Suprapubic skin (tissue), 4 donors: ENCODE measurements around the gene RHBDD1. TPM values are rescaled to one million over a fixed set of nuclear protein-coding genes. Genes with fewer than 3 reads are reported as not detected.

Source experiments
- DNase-seq, 2 donors: peaks; one replicate each; pipeline ENCODE4 v3.0.0-alpha.2; 2019; ENCODE audit warnings: low spot score in 2 of 2
- H3K27ac ChIP-seq: fragments of 200-600 bp; sonication (generic); one replicate; pipeline ENCODE4 v1.5.1; 2019
- H3K27me3 ChIP-seq: fragments of 200-600 bp; sonication (generic); one replicate; pipeline ENCODE4 v1.5.1; 2019
- H3K36me3 ChIP-seq: fragments of 200-600 bp; sonication (generic); one replicate; pipeline ENCODE4 v1.5.1; 2019
- H3K4me1 ChIP-seq: fragments of 200-600 bp; sonication (generic); one replicate; pipeline ENCODE4 v1.5.1; 2019
- H3K4me3 ChIP-seq: fragments of 200-600 bp; sonication (generic); one replicate; pipeline ENCODE4 v1.5.1; 2019; ENCODE audit warnings: mild to moderate bottlenecking
- H3K9me3 ChIP-seq: fragments of 200-600 bp; sonication (generic); one replicate; pipeline ENCODE4 v1.5.1; 2019
- CTCF ChIP-seq, 2 donors: fragments of 200-600 bp in 1 of 2; fragments of 450-650 bp in 1 of 2; sonication (generic) in 1 of 2; IDR thresholded peaks; one replicate each; pipeline ENCODE4 v1.5.1; 2016 to 2019; ENCODE audit warnings: antibody characterized with exemption in 2 of 2, mild to moderate bottlenecking in 1 of 2, moderate library complexity in 1 of 2
- EP300 ChIP-seq: sonication (generic); formaldehyde crosslinking; IDR thresholded peaks from one replicate; pipeline ENCODE4 v1.6.1; 2017; ENCODE audit warnings: antibody characterized with exemption
- POLR2A ChIP-seq, 2 donors: fragments of 450-650 bp; IDR thresholded peaks; one replicate each; pipeline ENCODE4 v1.6.1; 2017; ENCODE audit warnings: antibody characterized with exemption in 2 of 2, mild to moderate bottlenecking in 2 of 2, moderate library complexity in 2 of 2
- POLR2AphosphoS5 ChIP-seq, 3 donors: sonication (generic); formaldehyde crosslinking; IDR thresholded peaks; one replicate each; pipeline ENCODE4 v1.6.1; 2017; ENCODE audit warnings: antibody characterized with exemption in 3 of 3
- WGBS: methylation state at CpG from one replicate; pipeline ENCODE4 v1.1.5; 2018; 5-methylcytosine and 5-hydroxymethylcytosine counted together
- total RNA-seq, 4 donors: library from RNA; depleted of rRNA; stranded (reverse); fragments of >200 nt; gene quantifications; one replicate each; pipeline ENCODE4 v1.1.0, GENCODE V29; 2016

RHBDD1 gene
- total RNA-seq, 4 donors from 2014 or later = 14.0 to 41.8 (median 20.7) TPM

- H3K9me3 ChIP-seq = no peaks in the 10 kb centered on the region
- no peak overlapping the region for H3K27ac ChIP-seq
- peaks cover 3% of the 10 kb centered on the region for H3K4me1 ChIP-seq
- WGBS = 80% methylated on average over 6 of the region's 6 CpGs
- no peaks in the 10 kb centered on the region for H3K36me3 ChIP-seq
- TF ChIP-seq POLR2AphosphoS5 (IDR thresholded peaks at IDR 0.05) (no peak), EP300 (no peak), POLR2A (IDR thresholded peaks at IDR 0.05) (no peak), CTCF (IDR thresholded peaks at IDR 0.05) (no peak)
- H3K27me3 ChIP-seq = no peaks in the 10 kb centered on the region
- DNase-seq = no peak
- no peak overlapping the region for H3K4me3 ChIP-seq
Observed at GRCh38 chr2:226887940-226888339, 52.1 kb downstream of the RHBDD1 start.

DNA sequence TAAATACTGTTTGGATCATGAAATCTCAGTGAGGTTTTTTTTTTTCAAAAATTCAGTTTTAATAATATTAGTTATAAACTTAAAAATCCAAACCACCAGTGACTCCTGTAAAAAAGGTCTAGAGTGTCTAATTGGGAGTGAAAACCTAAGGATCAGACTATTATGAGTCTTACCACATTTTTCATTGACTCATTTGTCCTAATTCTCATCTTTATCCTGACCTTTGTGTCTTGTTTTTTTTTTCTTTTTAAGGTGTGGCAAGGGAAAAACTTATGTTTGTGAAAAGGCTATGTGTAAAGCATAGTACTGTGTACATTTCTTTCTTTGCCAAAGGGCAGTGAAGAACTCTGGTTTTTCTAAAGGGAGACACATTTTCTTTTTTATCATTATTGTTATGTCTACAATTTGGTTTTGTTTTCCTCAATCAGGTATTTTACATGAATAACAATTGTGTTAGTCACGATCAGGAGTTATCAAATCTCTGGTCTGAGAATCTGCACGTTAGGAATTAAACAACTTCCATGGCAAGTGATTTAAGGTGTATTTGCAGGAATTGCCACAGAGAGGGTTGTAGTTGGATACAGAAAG, 52.6 kb downstream of the RHBDD1 start:
- TF ChIP-seq POLR2AphosphoS5 (IDR thresholded peaks at IDR 0.05) (no peak), POLR2A (IDR thresholded peaks at IDR 0.05) (no peak), CTCF (IDR thresholded peaks at IDR 0.05) (no peak), EP300 (no peak)
- H3K27me3 ChIP-seq = no peaks in the 10 kb centered on the region
- peaks cover 3% of the 10 kb centered on the region for H3K4me1 ChIP-seq
- no peaks in the 10 kb centered on the region for H3K9me3 ChIP-seq
- no peak overlapping the region for H3K27ac ChIP-seq
- no peaks in the 10 kb centered on the region for H3K36me3 ChIP-seq
- H3K4me3 ChIP-seq = no peak overlapping the region
- DNase-seq = no peak
- WGBS = 89% methylated on average over 2 of the region's 2 CpGs

DNA sequence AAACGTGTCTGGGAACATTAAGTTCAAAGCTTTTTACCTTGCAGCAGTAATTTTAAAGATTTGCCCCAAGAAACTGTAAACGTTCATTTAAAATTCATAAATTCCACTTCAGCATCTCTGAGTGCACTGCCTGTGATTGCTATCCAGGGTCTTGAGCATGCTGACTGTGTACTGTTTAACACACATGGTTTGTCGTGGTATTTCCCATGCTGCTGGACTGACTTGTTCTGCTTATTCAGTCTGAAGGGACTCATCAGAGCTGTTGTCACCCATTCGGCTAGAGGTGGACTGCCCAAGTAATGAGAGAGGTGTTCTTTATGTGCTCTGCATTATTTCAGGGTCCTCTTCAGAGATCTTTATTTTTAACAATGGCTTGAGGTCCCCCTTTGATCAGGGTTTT, 53.1 kb downstream of the RHBDD1 start:
- no peaks in the 10 kb centered on the region for H3K36me3 ChIP-seq
- no peak for TF ChIP-seq CTCF (IDR thresholded peaks at IDR 0.05)
- no peak for TF ChIP-seq POLR2AphosphoS5 (IDR thresholded peaks at IDR 0.05)
- TF ChIP-seq POLR2A (IDR thresholded peaks at IDR 0.05) = no peak
- TF ChIP-seq EP300 = no peak
- no peak overlapping the region for H3K27ac ChIP-seq
- DNase-seq = no peak
- 71% methylated on average over 4 of the region's 4 CpGs for WGBS
- H3K27me3 ChIP-seq = no peaks in the 10 kb centered on the region
- no peak overlapping the region for H3K4me3 ChIP-seq
- peaks cover 3% of the 10 kb centered on the region for H3K4me1 ChIP-seq
- H3K9me3 ChIP-seq = no peaks in the 10 kb centered on the region

DNA sequence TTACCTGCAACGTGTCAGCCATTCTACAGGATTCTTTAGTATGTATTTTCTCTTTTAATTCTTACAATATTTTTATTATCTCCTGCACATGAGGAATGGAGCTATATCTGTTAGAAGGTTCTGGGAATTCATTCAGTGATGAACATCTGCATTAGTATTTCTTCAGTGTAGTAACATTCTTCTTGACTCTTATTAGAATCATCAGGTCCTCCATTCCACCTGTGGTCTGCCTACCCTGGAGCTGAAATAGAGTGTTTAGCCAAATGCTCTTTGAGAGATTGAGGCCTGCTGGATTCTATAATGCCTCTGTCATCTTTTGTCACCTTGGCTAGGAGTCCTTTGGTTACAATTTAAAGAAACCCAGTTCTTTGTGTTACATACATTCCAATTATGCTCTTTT, 54.4 kb downstream of the RHBDD1 start:
- no peak for TF ChIP-seq EP300
- no peak for TF ChIP-seq POLR2A (IDR thresholded peaks at IDR 0.05)
- no peak for TF ChIP-seq CTCF (IDR thresholded peaks at IDR 0.05)
- no peak for TF ChIP-seq POLR2AphosphoS5 (IDR thresholded peaks at IDR 0.05)
- H3K9me3 ChIP-seq = no peaks in the 10 kb centered on the region
- WGBS = 91% methylated on average over 1 of the region's 1 CpG
- no peaks in the 10 kb centered on the region for H3K36me3 ChIP-seq
- no peaks in the 10 kb centered on the region for H3K27me3 ChIP-seq
- H3K4me3 ChIP-seq = no peak overlapping the region
- peaks cover 3% of the 10 kb centered on the region for H3K4me1 ChIP-seq
- no peak overlapping the region for H3K27ac ChIP-seq
- DNase-seq = no peak

DNA sequence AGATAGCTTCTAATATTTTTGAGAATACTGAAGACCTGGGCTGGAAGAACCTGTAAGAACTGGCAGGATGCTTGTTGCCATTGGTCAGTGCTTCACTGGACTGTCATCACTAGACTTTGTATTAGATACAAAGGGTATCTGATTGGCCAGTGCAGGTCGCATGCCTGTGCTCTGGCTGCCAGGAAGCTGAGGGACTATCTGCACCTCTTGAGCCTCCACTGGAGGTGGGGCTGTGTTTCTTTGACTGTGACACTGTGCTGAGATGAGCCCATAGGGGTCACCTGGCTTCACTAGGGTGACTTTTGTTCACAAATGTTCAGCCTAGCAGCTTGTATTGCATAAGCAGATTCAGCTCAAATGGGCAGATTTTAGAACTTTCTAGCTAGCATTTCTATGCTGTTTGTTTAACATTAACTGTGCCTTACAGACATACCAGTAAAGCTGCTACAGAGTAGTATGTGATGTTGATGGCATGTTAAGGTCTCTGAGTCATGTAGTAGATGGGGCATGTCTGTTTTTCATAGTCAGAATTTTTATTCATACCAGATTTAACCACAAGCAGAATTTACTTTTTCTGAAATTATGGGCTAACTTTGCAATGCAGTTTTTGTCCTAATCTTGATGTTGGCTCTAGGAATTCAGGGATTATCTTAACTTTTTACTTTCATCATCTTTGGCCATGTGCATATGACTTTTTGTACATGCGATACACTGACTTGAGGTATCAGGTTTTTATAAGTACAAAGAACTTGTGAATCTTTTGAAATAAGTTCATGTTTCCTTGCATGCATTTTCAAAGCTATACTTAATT, 56.1 kb downstream of the RHBDD1 start:
- Histone ChIP-seq H3K9me3 (no peaks in the 10 kb centered on the region), H3K27me3 (no peaks in the 10 kb centered on the region), H3K36me3 (peaks cover 6% of the 10 kb centered on the region), H3K4me3 (no peak overlapping the region), H3K4me1 (peaks cover 3% of the 10 kb centered on the region), H3K27ac (no peak overlapping the region)
- 81% methylated on average over 1 of the region's 2 CpGs for WGBS
- DNase-seq = no peak
- TF ChIP-seq POLR2AphosphoS5 (IDR thresholded peaks at IDR 0.05) = no peak
- TF ChIP-seq POLR2A (IDR thresholded peaks at IDR 0.05) = no peak
- no peak for TF ChIP-seq EP300
- no peak for TF ChIP-seq CTCF (IDR thresholded peaks at IDR 0.05)
